Keratinocyte (primary cell): ENCODE measurements around the gene COL8A2. TPM values are rescaled to one million over a fixed set of nuclear protein-coding genes. Genes with fewer than 3 reads are reported as not detected.

ENCODE experiments used
- DNase-seq: peaks from one replicate; pipeline ENCODE4 v3.0.0-alpha.2; 2011; ENCODE audit warnings: low read depth, missing footprints, low spot score
- FAIRE-seq: peaks from 2 replicates; lab custom pipeline; 2011; peaks lifted over from hg19 to GRCh38; lab: Jason Lieb, UNC
- H2AFZ ChIP-seq: 2 replicates; pipeline ENCODE4 v1.6.0; 2012; ENCODE audit warnings: low read length, control low read depth, inconsistent platforms; ENCODE audit not compliant: control insufficient read depth
- H3K27ac ChIP-seq: 2 replicates; pipeline ENCODE4 v1.5.1; 2011; ENCODE audit warnings: low read length; ENCODE audit not compliant: control insufficient read depth, insufficient read depth
- H3K27me3 ChIP-seq: 3 replicates; pipeline ENCODE4 v1.6.0; 2011; ENCODE audit warnings: low read length; ENCODE audit not compliant: control insufficient read depth, insufficient read depth; ENCODE audit errors: extremely low read depth
- H3K36me3 ChIP-seq, 2 experiments: 2 replicates in 1 of 2; 3 replicates in 1 of 2; pipeline ENCODE4 v1.5.1; 2011; ENCODE audit warnings: low read length in 2 of 2, mild to moderate bottlenecking in 1 of 2; ENCODE audit not compliant: control insufficient read depth in 2 of 2, insufficient read depth in 2 of 2; ENCODE audit errors: extremely low read depth in 1 of 2
- H3K4me1 ChIP-seq: 3 replicates; pipeline ENCODE4 v1.5.1; 2011; ENCODE audit warnings: low read length; ENCODE audit not compliant: control insufficient read depth, insufficient read depth; ENCODE audit errors: extremely low read depth
- H3K4me2 ChIP-seq: 3 replicates; pipeline ENCODE4 v1.6.0; 2011; ENCODE audit warnings: low read depth, low read length; ENCODE audit not compliant: control insufficient read depth, insufficient read depth; ENCODE audit errors: extremely low read depth
- H3K4me3 ChIP-seq, 3 experiments: fragments of 200-600 bp in 1 of 3; sonication (generic) in 1 of 3; 2 replicates in 2 of 3; 3 replicates in 1 of 3; pipeline ENCODE4 v1.5.1; 2011 to 2016; ENCODE audit warnings: low read length in 3 of 3, mild to moderate bottlenecking in 3 of 3, control low read depth in 2 of 3, inconsistent platforms in 1 of 3, low read depth in 1 of 3, mixed read lengths in 1 of 3, mixed run types in 1 of 3, moderate library complexity in 1 of 3; ENCODE audit not compliant: control insufficient read depth in 2 of 3, insufficient read depth in 2 of 3; ENCODE audit errors: extremely low read depth in 1 of 3
- H3K79me2 ChIP-seq: 2 replicates; pipeline ENCODE4 v1.6.0; 2012; ENCODE audit warnings: low read length; ENCODE audit not compliant: control insufficient read depth, insufficient read depth
- H3K9ac ChIP-seq: 3 replicates; pipeline ENCODE4 v1.6.0; 2011; ENCODE audit warnings: low read length; ENCODE audit not compliant: control insufficient read depth, insufficient read depth; ENCODE audit errors: extremely low read depth
- H3K9me1 ChIP-seq: 3 replicates; pipeline ENCODE4 v1.6.0; 2011; ENCODE audit warnings: low read length; ENCODE audit not compliant: control insufficient read depth, insufficient read depth; ENCODE audit errors: extremely low read depth
- H3K9me3 ChIP-seq: 2 replicates; pipeline ENCODE4 v1.5.1; 2012; ENCODE audit warnings: low read depth, low read length; ENCODE audit not compliant: control insufficient read depth
- H4K20me1 ChIP-seq: 3 replicates; pipeline ENCODE4 v1.6.0; 2011; ENCODE audit warnings: low read length; ENCODE audit not compliant: control insufficient read depth, insufficient read depth; ENCODE audit errors: extremely low read depth
- EZH2 ChIP-seq: IDR thresholded peaks from one replicate; pipeline ENCODE4 v1.6.1; 2012; ENCODE audit warnings: inconsistent platforms, mild to moderate bottlenecking, low read length, moderate library complexity
- dilution Hi-C: fragments of 300-500 bp; cut with MboI; formaldehyde crosslinking; loops from one replicate; pipeline ENCODE4 v1.7.0; 2020; ENCODE audit warnings: low sequenced_read_pairs; ENCODE audit not compliant: extremely low pct_ligation_motif_present
- polyA plus RNA-seq, 5 experiments: library from polyadenylated mRNA; depleted of rRNA in 3 of 5; stranded (reverse) in 3 of 5; stranded (forward) in 1 of 5; unstranded in 1 of 5; fragments of >200 nt; gene quantifications; 1 replicate in 1 of 5; 2 replicates in 3 of 5; 3 replicates in 1 of 5; pipeline versions ENCODE4 v1.2.1 to v1.2.3, GENCODE V29; 2011 to 2012; ENCODE audit warnings: missing spikeins in 2 of 5, low read depth in 1 of 5, low replicate concordance in 1 of 5
- TF ChIP-seq, protein P1 (sequence below), 3 experiments: IDR thresholded peaks in 1 of 3; conservative IDR thresholded peaks in 1 of 3; optimal IDR thresholded peaks in 1 of 3; 2 replicates in 2 of 3; 3 replicates in 1 of 3; pipeline versions ENCODE3 to v1.5.1; 2011; ENCODE audit warnings: low read length in 3 of 3, mild to moderate bottlenecking in 3 of 3, moderate library complexity in 2 of 3, control low read depth in 1 of 3, inconsistent platforms in 1 of 3; ENCODE audit not compliant: insufficient read depth in 2 of 3; ENCODE audit errors: extremely low read depth in 1 of 3

The COL8A2 gene
- polyA plus RNA-seq, 1 donor (not counting 4 experiments of a cell fraction or from before 2014, with no cell fraction given) = 0.09 TPM

DNA sequence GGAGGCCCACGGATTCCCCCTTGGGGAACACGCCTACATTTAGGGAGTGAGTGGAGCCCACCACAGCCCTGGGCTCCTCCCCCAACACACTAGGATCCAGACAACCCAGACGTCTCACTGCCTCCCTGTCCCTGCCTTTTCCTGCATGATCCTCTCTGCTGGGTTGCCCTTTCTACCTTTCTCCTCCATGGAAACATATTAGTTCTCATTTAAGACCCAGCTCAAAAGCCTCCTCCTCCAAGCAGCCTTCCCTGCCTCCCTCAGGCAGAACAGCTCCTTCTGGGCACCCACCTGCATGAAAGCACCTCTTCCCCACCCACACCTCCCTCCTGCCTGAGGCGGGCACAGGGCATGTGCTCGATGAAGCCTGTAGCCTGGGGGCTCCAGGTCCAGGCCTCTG is 10.7 kb downstream of the COL8A2 start:
- Histone ChIP-seq H3K27ac (no peak overlapping the region), H3K4me3 (no peak overlapping the region), H3K4me2 (no peak overlapping the region), H3K27me3 (no peaks in the 10 kb centered on the region), H4K20me1 (no peaks in the 10 kb centered on the region), H3K9me1 (no peaks in the 10 kb centered on the region), H3K4me1 (peaks cover 4% of the 10 kb centered on the region), H3K9me3 (no peaks in the 10 kb centered on the region), H3K9ac (no peak overlapping the region), H3K36me3 (no peaks in the 10 kb centered on the region), H2AFZ (no peak overlapping the region), H3K79me2 (no peaks in the 10 kb centered on the region)
- TF ChIP-seq, protein P1, sequence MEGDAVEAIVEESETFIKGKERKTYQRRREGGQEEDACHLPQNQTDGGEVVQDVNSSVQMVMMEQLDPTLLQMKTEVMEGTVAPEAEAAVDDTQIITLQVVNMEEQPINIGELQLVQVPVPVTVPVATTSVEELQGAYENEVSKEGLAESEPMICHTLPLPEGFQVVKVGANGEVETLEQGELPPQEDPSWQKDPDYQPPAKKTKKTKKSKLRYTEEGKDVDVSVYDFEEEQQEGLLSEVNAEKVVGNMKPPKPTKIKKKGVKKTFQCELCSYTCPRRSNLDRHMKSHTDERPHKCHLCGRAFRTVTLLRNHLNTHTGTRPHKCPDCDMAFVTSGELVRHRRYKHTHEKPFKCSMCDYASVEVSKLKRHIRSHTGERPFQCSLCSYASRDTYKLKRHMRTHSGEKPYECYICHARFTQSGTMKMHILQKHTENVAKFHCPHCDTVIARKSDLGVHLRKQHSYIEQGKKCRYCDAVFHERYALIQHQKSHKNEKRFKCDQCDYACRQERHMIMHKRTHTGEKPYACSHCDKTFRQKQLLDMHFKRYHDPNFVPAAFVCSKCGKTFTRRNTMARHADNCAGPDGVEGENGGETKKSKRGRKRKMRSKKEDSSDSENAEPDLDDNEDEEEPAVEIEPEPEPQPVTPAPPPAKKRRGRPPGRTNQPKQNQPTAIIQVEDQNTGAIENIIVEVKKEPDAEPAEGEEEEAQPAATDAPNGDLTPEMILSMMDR (optimal IDR thresholded peaks at IDR 0.05 in 1 of 3, IDR thresholded peaks at IDR 0.05 in 1 of 3, conservative IDR thresholded peaks at IDR 0.05 in 1 of 3; ENCODE audit: extremely low read depth in 1 of 3, insufficient read depth in 2 of 3, low read length in 3 of 3) = no peak
- TF ChIP-seq EZH2 = no peak
- FAIRE-seq (no peak), DNase-seq (no peak)
- dilution Hi-C loops = no loop called here

- Histone ChIP-seq H3K79me2 (no peaks in the 10 kb centered on the region), H3K4me2 (no peak overlapping the region), H3K9me1 (no peaks in the 10 kb centered on the region), H3K27me3 (no peaks in the 10 kb centered on the region), H3K9ac (no peak overlapping the region), H2AFZ (no peak overlapping the region), H3K9me3 (no peaks in the 10 kb centered on the region), H3K27ac (no peak overlapping the region), H4K20me1 (no peaks in the 10 kb centered on the region), H3K4me3 (no peak overlapping the region), H3K36me3 (no peaks in the 10 kb centered on the region), H3K4me1 (peaks cover 14% of the 10 kb centered on the region)
- dilution Hi-C loops = no loop called here
- no peak for FAIRE-seq
- no peak for DNase-seq
- no peak for TF ChIP-seq EZH2
- TF ChIP-seq, protein P1 (optimal IDR thresholded peaks at IDR 0.05 in 1 of 3, IDR thresholded peaks at IDR 0.05 in 1 of 3, conservative IDR thresholded peaks at IDR 0.05 in 1 of 3; ENCODE audit: extremely low read depth in 1 of 3, insufficient read depth in 2 of 3, low read length in 3 of 3) = no peak
Measured at GRCh38 chr1:36112823-36113222, 12.2 kb downstream of the COL8A2 start.
